GM18909 (cell line): ENCODE results near the gene CHRNB1.
A peak's percentile ranks its signal among the peaks of the same experiment; 100 is the strongest.

Experiments used
- ATAC-seq: cut with Tn5 transposase; IDR thresholded peaks from one replicate; pipeline ENCODE4 v1.9.1; 2021; ENCODE audit warnings: mild to moderate bottlenecking; ENCODE audit not compliant: unreplicated experiment, poor library complexity

Gene CHRNB1, protein sequence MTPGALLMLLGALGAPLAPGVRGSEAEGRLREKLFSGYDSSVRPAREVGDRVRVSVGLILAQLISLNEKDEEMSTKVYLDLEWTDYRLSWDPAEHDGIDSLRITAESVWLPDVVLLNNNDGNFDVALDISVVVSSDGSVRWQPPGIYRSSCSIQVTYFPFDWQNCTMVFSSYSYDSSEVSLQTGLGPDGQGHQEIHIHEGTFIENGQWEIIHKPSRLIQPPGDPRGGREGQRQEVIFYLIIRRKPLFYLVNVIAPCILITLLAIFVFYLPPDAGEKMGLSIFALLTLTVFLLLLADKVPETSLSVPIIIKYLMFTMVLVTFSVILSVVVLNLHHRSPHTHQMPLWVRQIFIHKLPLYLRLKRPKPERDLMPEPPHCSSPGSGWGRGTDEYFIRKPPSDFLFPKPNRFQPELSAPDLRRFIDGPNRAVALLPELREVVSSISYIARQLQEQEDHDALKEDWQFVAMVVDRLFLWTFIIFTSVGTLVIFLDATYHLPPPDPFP

GRCh38 chr17:7444682-7445618 is at the start of gene CHRNB1:
TSS of gene CHRNB1 (plus strand) at chr17:7445061. CDS start at chr17:7445128, 67 bp downstream.
- ATAC-seq: no peak

DNA sequence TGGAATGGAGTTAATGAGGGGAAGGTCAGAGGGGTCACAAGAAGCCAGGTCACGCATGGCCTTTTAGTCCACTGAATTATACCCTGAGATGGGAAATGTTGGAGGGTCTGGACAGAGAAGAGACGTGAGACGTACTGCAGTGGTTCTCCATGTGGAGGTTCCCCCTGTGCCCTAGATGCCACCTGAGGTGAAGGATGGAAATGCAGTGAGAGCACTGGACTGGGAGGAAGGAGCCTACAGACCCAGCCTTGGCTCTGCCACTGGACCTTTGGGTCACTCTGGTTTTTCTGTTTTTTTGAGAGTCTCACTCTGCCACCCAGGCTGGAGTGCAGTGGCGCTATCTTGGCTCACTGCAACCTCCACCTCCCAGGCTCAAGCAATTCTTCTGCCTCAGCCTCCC is 48.7 kb upstream of the CHRNB1 start:
- no peak for ATAC-seq

DNA sequence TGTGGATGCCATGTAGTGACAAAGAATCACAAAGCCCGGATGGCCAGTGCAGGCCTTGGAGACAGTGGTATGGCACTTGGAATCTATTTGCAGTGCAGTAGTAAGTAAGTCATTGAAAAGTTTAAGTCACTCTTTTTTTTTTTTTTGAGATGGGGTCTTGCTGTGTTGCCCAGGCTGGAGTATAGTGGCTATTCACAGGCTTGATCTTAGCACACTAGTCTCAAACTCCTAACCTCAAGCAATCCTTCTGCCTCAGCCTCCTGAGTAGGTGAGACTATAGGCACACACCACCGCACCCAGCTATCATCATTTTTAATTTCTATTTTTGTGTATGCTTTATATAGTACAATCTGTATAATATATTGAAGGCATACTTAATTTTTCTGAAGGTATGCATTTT is 46.2 kb upstream of the CHRNB1 start:
- ATAC-seq: no peak

DNA sequence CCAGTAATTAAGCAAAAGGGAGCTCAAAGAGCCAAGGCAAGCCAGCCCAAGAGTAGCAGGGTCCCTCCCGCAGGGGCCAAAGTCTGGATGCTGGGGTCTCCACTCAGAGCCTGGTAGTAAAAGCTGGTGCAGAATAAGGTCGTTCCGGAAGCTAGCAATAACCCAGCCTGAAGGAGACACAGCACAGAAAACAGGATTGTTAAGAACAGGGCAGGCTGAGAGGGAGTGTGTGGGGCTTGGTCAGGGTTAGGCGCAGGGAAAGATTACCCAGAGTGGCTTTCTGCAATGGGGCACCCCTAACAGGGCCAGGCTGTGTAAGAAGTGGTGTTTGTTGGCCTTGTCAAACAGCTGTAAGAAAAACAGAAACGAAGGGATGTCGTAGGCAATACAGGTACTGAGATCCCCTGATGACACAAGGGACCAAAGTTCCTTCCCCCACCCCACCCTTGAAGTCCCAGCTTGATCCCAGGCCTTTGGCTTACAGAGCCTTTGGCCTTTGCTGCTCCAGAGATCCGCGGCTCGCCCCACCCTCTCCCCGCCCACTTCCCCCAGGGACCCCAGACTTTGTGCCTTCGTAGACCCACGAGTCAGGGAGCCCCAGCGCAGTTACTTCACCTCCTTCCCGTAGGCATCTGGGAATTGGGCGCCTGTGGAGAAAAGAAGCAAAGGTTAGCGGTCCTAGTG is 41.7 kb upstream of the CHRNB1 start:
- no peak for ATAC-seq

GRCh38 chr17:7403727-7403976 is 41.2 kb upstream of the CHRNB1 start:
- ATAC-seq: no peak

GRCh38 chr17:7403977-7404736 is 40.7 kb upstream of the CHRNB1 start, which contains the start of gene TMEM256:
TSS of gene TMEM256 (minus strand) at chr17:7404097. CDS start at chr17:7404084, 13 bp downstream.
- ATAC-seq: peak; percentile 87

DNA sequence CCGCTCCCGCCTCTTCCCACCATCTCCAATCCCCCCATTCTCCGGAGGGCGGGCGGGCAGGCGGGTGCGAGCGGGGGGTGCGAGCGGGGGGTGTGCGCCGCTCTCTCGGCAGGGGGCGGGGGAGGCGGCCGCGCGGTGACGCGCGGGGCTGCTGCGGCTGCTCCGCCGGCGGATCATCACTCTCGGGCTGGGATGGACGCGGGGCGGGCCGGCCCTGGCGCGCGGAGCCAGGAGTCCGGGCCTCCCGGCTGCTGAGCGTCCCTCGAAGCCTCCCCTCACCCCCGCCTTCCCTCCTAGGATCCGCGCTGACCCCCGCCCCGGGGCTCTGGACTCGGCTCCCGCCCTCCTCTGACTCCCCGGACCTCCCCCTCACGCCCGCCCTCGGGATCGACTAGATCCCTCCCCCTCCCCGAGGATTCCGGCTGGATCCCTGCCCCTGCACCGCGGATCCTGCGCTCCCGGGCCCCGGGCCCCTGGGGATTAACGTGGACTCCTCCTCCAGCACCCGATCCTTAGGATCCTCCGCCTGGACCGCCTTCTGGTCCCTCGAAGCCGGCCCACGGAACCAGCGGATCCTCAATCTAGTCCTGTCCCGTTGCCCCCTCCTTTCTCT is 40.0 kb upstream of the CHRNB1 start:
- peak; percentile 5 for ATAC-seq

- no peak for ATAC-seq
Observed at GRCh38 chr17:7405350-7406234, 39.3 kb upstream of the CHRNB1 start.

DNA sequence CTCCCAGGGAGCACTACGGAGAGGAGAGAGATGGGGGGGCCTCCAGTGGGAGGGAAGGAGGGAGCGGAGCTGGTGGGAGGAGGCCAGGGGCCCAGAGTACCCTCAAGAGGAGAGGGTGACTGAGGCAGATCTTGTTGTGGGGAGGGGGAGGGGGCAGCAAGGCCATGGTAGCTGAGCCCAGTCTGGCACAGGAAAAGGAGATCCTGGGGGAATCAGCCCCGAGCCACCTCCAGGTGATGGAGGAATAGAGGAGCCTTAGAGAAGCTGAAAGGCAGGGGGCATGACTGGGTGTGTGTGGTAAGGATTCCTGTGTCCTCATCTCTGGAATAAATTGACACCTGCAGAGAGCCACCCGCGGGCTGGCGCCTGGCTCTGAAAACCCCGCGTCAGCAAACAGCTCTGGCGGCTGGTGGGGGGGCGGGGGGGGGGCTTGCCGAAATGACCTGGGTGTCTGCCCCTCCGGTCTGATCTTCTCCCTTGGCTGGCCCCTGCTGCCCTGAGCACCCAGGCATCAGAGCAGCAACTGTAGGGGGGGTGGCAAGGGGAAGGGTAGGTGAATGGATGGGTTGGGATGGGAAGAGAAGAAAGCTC is 38.5 kb upstream of the CHRNB1 start:
- ATAC-seq: no peak

DNA sequence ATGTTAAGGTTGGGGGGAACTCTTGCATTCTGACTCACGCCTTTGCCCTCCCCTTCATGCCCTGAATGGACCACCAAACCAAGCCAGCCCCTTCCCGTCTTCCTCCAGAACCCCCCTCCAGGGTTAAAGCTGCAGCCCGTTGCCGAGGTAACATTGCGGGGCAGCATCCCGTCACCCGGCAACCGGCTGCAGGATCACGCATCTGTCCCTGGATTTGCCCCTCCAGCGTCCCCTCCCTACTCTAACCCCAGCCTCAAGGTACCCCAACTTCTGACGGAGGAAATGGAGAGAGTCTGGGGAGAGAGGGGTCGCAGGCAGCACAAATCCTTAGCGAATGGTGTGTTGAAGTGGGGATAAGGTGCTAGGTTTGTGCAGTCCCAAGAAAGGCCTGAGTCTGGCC is 37.8 kb upstream of the CHRNB1 start:
- no peak for ATAC-seq

- ATAC-seq: no peak
Observed at GRCh38 chr17:7407485-7408251, 37.2 kb upstream of the CHRNB1 start, which contains the start of gene NLGN2. TSS of gene NLGN2 (plus strand) at chr17:7407845. CDS start at chr17:7408256, 411 bp downstream.

GRCh38 chr17:7408252-7408727 is 36.6 kb upstream of the CHRNB1 start:
- ATAC-seq: no peak

DNA sequence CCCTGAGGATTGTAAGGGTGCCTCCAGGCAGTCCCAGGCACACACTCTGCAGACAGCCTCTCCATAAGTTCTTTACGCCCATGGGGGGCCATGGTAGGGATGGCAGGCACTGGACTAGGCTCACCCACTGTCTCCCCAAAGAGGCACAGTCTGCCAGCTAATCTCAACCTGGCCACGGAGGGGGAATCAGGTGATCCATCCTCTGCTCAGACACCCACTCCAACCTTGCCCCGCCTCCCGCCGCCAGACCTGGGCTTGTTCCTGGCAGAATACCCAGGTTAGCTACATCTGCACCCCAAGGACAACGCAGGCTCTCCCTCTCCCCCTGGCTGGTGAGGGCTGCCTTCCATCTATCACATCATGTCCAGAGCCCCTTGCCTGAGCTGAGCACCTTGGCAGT is 36.0 kb upstream of the CHRNB1 start:
- no peak for ATAC-seq

DNA sequence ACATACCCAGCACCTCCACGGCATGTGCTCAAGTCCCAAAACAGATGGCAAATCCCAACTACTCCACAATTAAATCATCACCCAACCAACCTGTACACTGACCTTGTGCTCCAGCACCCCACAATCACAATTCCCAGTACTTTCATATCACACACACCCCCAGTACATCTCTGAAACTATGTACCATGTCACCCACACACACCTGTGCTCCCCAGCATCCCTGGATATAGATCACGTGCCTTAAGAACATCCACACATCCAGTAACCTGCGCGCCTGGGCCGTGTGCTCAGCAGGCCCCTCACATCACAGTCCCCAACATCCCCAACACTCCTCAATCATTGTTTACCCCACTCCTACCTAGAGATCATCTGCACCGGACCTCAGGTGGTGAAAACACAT is 35.1 kb upstream of the CHRNB1 start:
- no peak for ATAC-seq

GRCh38 chr17:7410634-7411426 is 34.0 kb upstream of the CHRNB1 start:
- no peak for ATAC-seq

GRCh38 chr17:7411427-7411750 is 33.5 kb upstream of the CHRNB1 start:
- ATAC-seq: no peak
